ENCODE measurements around the gene CSRNP2.
A peak's percentile ranks its signal among the peaks of the same experiment; 100 is the strongest.

Gene CSRNP2

GRCh38 chr12:51033048-51033447 is 50.3 kb downstream of the CSRNP2 start:
- Histone ChIP-seq H3K4me3 (replicated peaks; ENCODE audit: low read depth, low read length) (no peak overlapping the region), H3K27me3 (replicated peaks; ENCODE audit: control insufficient read depth, insufficient read depth, low read length) (no peaks in the 10 kb centered on the region), H3K36me3 (ENCODE audit: control insufficient read depth, insufficient read depth, low read length) (no peaks in the 10 kb centered on the region)
- DNase-seq (ENCODE audit: extremely low read depth, insufficient read length) = no peak
- TF ChIP-seq CTCF (IDR thresholded peaks at IDR 0.05; ENCODE audit: insufficient read depth, low read length, poor library complexity, severe bottlenecking) = no peak

DNA sequence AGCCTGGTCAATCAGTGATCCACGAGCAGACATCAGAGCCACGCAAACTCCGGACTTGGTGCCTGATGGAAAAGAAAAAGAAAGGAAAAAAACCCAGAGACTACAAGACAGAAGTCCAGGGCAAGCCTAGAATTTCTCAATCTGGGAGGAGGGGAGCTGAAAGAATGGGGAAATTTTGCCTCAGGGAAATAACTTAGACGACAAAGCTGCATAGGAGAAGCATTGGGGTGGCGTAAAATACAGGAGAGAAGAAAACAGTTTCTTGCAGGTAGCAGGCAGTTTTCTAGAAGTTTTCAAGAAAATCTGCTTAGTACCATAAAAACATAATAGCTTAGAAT is 54.6 kb downstream of the CSRNP2 start:
- Histone ChIP-seq H3K4me3 (replicated peaks; ENCODE audit: low read depth, low read length) (no peak overlapping the region), H3K27me3 (replicated peaks; ENCODE audit: control insufficient read depth, insufficient read depth, low read length) (no peaks in the 10 kb centered on the region), H3K36me3 (ENCODE audit: control insufficient read depth, insufficient read depth, low read length) (no peaks in the 10 kb centered on the region)
- DNase-seq (ENCODE audit: extremely low read depth, insufficient read length) = no peak
- TF ChIP-seq CTCF (IDR thresholded peaks at IDR 0.05; ENCODE audit: insufficient read depth, low read length, poor library complexity, severe bottlenecking) = no peak

DNA sequence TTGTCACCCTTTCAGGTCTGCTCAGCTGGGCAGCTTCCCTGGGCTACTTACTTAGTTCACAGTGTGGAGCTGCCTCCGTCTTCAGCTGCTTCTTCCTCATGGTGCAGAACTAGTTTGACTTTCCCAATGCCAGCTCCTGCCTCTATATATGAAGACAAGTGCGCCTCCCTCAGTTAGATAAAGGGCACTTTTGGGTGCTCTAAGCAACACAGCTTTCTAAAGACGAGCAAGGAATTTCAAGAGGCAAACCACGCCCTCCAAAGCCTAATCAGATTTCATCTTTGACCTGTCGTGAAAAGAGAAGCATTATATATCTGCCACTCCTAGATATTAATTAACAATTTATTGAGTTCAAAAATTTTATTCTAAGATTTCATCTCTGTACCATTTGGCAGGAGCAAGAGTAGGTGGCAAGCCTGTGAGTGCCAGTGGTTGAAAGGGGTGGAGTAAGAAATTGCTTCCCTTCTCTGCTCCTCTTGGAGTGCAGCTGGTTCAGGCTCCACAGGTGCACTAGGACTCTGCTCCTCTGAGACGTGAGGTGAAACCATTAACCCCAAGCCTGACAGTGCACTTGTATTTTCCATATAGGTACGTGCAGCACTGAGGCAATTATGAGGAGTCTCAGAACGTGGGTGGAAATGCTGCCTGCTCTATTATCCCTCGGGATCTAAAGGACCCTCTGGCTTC is 55.1 kb downstream of the CSRNP2 start:
- no peaks in the 10 kb centered on the region for H3K27me3 ChIP-seq (replicated peaks; ENCODE audit: control insufficient read depth, insufficient read depth, low read length)
- TF ChIP-seq CTCF (IDR thresholded peaks at IDR 0.05; ENCODE audit: insufficient read depth, low read length, poor library complexity, severe bottlenecking) = peak; percentile 32
- no peak overlapping the region for H3K4me3 ChIP-seq (replicated peaks; ENCODE audit: low read depth, low read length)
- DNase-seq (ENCODE audit: extremely low read depth, insufficient read length) = no peak
- no peaks in the 10 kb centered on the region for H3K36me3 ChIP-seq (ENCODE audit: control insufficient read depth, insufficient read depth, low read length)

DNA sequence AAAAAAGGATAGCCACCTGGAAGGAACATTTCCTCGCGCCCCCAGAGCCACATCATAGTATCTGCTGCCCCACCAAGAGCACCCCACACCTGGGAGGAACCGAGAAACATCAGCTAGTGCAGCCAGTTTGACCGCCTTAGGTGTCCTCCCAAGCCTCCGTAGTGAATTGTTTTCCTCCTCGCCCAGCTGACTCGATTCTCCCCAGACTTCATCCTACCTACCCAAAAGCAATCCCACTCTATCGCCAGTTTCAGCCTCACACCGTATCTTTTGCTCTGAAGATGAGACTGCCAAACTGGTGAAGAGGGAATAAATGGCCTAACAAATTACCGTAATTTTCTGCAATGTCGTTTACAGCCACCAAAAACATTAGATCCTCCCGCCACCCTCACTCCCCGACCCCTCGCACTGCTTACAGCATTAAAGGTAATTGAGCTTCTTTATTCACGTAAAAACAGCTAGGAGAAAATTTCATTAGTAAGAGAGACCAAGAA is 56.0 kb downstream of the CSRNP2 start:
- H3K36me3 ChIP-seq (ENCODE audit: control insufficient read depth, insufficient read depth, low read length) = no peaks in the 10 kb centered on the region
- no peaks in the 10 kb centered on the region for H3K27me3 ChIP-seq (replicated peaks; ENCODE audit: control insufficient read depth, insufficient read depth, low read length)
- no peak for DNase-seq (ENCODE audit: extremely low read depth, insufficient read length)
- no peak overlapping the region for H3K4me3 ChIP-seq (replicated peaks; ENCODE audit: low read depth, low read length)
- no peak for TF ChIP-seq CTCF (IDR thresholded peaks at IDR 0.05; ENCODE audit: insufficient read depth, low read length, poor library complexity, severe bottlenecking)

GRCh38 chr12:51025836-51026638 is 57.4 kb downstream of the CSRNP2 start, which contains the start of gene SLC11A2:
TSS of gene SLC11A2 (minus strand) at chr12:51026384. CDS start at chr12:51010728, 15,656 bp downstream.
- no peaks in the 10 kb centered on the region for H3K36me3 ChIP-seq (ENCODE audit: control insufficient read depth, insufficient read depth, low read length)
- peak within 1 kb of the TSS; percentile 88 for H3K4me3 ChIP-seq (replicated peaks; ENCODE audit: low read depth, low read length)
- peak; percentile 92 for DNase-seq (ENCODE audit: extremely low read depth, insufficient read length)
- no peaks in the 10 kb centered on the region for H3K27me3 ChIP-seq (replicated peaks; ENCODE audit: control insufficient read depth, insufficient read depth, low read length)
- TF ChIP-seq CTCF (IDR thresholded peaks at IDR 0.05; ENCODE audit: insufficient read depth, low read length, poor library complexity, severe bottlenecking) = peak; percentile 3
